HUES64 (cell line): Measurements from ENCODE around the gene TOX2.

Experiments used
- H3K27ac ChIP-seq: 2 replicates; pipeline ENCODE4 v1.7.0; 2013; ENCODE audit warnings: low read depth, low read length, inconsistent platforms
- H3K27me3 ChIP-seq: 2 replicates; pipeline ENCODE4 v1.6.1; 2013; ENCODE audit warnings: mild to moderate bottlenecking, low read length; ENCODE audit not compliant: insufficient read depth
- H3K36me3 ChIP-seq: 2 replicates; pipeline ENCODE4 v1.6.1; 2013; ENCODE audit warnings: mild to moderate bottlenecking, low read length; ENCODE audit not compliant: insufficient read depth
- H3K4me1 ChIP-seq: 2 replicates; pipeline ENCODE4 v1.6.1; 2013; ENCODE audit warnings: mild to moderate bottlenecking, low read length, moderate library complexity; ENCODE audit not compliant: insufficient read depth
- H3K4me3 ChIP-seq: 2 replicates; pipeline ENCODE4 v1.5.1; 2013; ENCODE audit warnings: mild to moderate bottlenecking, low read length, moderate library complexity
- H3K9ac ChIP-seq: 2 replicates; pipeline ENCODE4 v1.6.1; 2013; ENCODE audit warnings: mild to moderate bottlenecking, low read depth, low read length
- H3K9me3 ChIP-seq: 2 replicates; pipeline ENCODE4 v1.6.1; 2013; ENCODE audit warnings: low read depth, low read length; ENCODE audit not compliant: insufficient read depth
- WGBS: fragments of 150-250, 120-280 bp; methylation state at CpG from one replicate; pipeline ENCODE4 v1.1.7; 2013; ENCODE audit warnings: missing lambda C conversion rate; 5-methylcytosine and 5-hydroxymethylcytosine counted together

TOX2 gene

DNA sequence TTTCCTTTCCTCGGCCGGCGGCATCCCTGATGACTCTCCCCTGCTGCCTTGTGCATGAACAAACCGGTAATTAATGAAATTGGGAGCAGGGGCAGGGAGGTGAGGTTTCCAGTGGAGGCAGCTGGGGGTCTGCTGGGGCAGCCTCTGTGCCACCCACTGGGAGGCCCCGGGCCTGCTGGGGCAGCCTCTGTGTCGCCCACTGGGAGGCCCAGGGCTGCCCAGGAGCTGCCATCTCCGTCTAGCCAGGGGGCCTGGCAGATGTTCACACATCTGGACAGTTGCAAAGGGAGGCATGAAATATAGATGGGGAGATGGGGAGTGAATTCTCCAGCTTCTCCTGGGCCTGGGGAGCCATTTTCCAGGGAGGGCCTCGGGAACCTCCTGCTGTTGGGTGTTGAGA is 33.8 kb downstream of the TOX2 start:
- H3K4me3 ChIP-seq: no peak overlapping the region
- no peak overlapping the region for H3K9ac ChIP-seq
- no peaks in the 10 kb centered on the region for H3K4me1 ChIP-seq
- H3K9me3 ChIP-seq: no peaks in the 10 kb centered on the region
- no peaks in the 10 kb centered on the region for H3K27me3 ChIP-seq
- H3K27ac ChIP-seq: no peak overlapping the region
- H3K36me3 ChIP-seq: no peaks in the 10 kb centered on the region
- 88% methylated on average over 8 of the region's 8 CpGs for WGBS

DNA sequence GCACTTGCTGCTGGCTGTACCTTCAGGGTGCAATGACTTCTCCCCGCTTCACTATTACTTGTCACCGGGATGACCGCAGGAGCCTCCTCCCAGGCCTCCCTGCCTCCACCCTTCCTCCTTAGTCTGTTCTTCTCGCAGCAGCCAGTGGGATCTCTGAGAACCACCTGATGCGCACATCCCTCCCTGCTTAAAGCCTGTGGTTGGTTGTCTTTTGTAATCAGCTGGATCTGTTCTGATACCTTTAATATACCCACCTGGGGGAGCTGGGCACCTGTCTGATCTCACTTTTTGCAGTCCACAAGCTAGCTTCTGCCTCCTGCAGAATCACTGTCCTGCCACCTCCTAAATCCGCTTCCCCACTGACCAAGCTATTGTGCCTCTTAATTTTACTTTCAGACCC is 34.6 kb downstream of the TOX2 start:
- peaks cover under 1% of the 10 kb centered on the region; the same call in 1 of the 2 replicates for H3K4me1 ChIP-seq
- no peaks in the 10 kb centered on the region for H3K36me3 ChIP-seq
- H3K4me3 ChIP-seq: no peak overlapping the region
- no peaks in the 10 kb centered on the region for H3K9me3 ChIP-seq
- WGBS: 95% methylated on average over 6 of the region's 6 CpGs
- H3K27ac ChIP-seq: no peak overlapping the region
- H3K9ac ChIP-seq: no peak overlapping the region
- H3K27me3 ChIP-seq: no peaks in the 10 kb centered on the region

- 83% methylated on average over 18 of the region's 18 CpGs for WGBS
- Histone ChIP-seq H3K4me1 (peaks cover 8% of the 10 kb centered on the region; the same call in 1 of the 2 replicates), H3K27me3 (no peaks in the 10 kb centered on the region), H3K4me3 (no peak overlapping the region), H3K27ac (no peak overlapping the region), H3K9ac (no peak overlapping the region), H3K36me3 (no peaks in the 10 kb centered on the region), H3K9me3 (no peaks in the 10 kb centered on the region)
These were observed 35.3 kb downstream of the TOX2 start for GRCh38 chr20:43949741-43950618.

DNA sequence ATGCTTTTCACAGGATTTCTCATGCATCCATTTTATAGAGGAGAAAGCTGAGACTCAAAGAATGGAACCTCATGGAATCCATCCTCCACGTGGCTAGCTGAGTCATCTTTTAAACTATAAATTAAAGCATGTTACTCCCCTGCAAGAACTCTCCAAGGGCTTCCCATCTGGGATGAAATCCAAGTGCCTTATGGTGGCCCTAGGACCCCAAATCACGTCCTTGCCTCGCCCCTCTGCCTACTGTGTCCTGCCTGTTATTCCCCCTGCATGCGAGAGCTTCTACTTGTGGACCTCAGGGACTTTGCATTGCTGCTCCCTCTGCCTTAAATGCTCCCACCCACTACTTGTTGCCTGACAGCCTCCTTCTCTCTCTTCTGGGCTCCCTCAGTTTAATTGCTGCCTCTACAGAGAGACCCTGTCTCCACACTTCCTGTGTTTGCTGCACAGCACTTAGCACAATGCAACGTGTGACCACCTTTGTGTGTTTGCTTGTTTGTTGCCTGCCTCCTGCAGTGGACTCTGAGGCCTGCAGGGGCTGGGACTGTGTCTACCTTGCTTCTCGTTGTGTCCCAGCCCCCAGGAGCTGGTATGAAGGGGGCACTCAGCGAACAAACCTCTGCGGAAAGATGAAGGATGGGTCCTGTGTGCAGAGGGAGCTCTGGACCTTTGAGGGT is 39.4 kb downstream of the TOX2 start:
- Histone ChIP-seq H3K36me3 (no peaks in the 10 kb centered on the region), H3K9ac (no peak overlapping the region), H3K9me3 (no peaks in the 10 kb centered on the region), H3K27me3 (no peaks in the 10 kb centered on the region), H3K4me3 (no peak overlapping the region), H3K4me1 (peaks cover 15% of the 10 kb centered on the region; the same call in 1 of the 2 replicates), H3K27ac (no peak overlapping the region)
- WGBS: 74% methylated on average over 8 of the region's 8 CpGs

- WGBS: 83% methylated on average over 6 of the region's 6 CpGs
- Histone ChIP-seq H3K27me3 (no peaks in the 10 kb centered on the region), H3K27ac (no peak overlapping the region), H3K36me3 (no peaks in the 10 kb centered on the region), H3K9me3 (no peaks in the 10 kb centered on the region), H3K4me1 (peaks cover 15% of the 10 kb centered on the region; the same call in 1 of the 2 replicates), H3K4me3 (no peak overlapping the region), H3K9ac (no peak overlapping the region)
These were observed 40.0 kb downstream of the TOX2 start for GRCh38 chr20:43954704-43955061.

DNA sequence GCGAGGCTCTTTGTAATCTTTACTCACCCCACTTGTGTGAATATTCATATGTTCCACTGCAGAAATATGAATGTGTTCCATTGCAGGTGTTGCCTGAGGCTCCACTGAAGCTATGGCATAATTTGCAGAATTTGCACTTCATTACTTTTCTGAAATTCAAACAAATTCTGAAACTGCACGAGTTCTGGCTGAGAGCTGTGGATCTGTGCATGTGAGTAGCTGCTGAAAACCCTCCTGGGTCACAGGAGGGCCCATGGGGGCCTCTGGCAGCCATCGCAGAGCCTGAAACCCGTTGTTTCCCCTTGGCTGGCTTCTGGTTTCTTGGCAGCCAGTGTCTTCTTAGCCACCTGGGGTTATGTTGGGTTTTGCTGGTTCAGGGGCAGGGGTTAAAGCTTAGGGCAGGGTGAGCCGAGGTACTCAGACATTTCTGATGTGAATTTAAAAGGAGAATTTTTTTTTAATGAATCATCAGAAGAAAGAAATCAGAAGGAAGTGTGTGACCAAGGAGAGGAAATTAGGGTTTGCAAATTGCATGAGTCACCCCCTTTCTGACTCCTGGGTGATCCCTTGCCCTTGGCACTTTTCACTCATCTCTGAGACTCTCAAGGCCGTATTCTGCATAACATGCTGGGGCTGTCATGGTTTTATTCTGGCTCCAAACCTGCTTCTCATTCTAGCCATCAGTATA is 40.6 kb downstream of the TOX2 start:
- peak overlapping the region; percentile 66; the same call in 1 of the 2 replicates for H3K27ac ChIP-seq

GRCh38 chr20:43955750-43956191 is 41.1 kb downstream of the TOX2 start:
- 81% methylated on average over 8 of the region's 8 CpGs for WGBS
- Histone ChIP-seq H3K9ac (no peak overlapping the region), H3K4me1 (peaks cover 20% of the 10 kb centered on the region)

More for the DNA sequence above, 40.6 kb downstream of the TOX2 start:
- Histone ChIP-seq H3K36me3 (no peaks in the 10 kb centered on the region), H3K27me3 (no peaks in the 10 kb centered on the region), H3K4me3 (no peak overlapping the region), H3K9me3 (no peaks in the 10 kb centered on the region), H3K9ac (peak overlapping the region; percentile 51; the same call in 1 of the 2 replicates), H3K4me1 (peaks cover 15% of the 10 kb centered on the region; the same call in 1 of the 2 replicates)
- 57% methylated on average over 6 of the region's 6 CpGs for WGBS

DNA sequence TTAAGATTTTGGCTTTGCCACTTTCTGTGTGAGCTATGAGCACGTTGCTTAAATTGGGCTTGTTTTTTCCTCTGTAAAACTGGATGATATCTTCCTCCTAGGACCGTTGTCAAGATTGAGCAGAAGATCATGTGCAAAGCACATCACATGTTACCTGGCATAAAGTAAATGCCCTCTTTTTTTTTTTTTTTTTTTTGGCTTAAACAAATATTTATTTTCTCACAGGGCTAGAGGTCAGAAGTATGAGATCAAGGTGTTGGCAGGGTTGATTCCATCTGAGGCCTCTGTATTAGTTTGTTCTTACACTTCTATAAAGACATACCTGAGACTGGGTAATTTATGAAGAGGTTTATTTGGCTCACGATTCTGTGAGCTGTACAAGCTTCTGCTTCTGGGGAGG is 42.7 kb downstream of the TOX2 start:
- Histone ChIP-seq H3K36me3 (no peaks in the 10 kb centered on the region), H3K27me3 (no peaks in the 10 kb centered on the region), H3K4me1 (peaks cover 27% of the 10 kb centered on the region), H3K9me3 (no peaks in the 10 kb centered on the region), H3K4me3 (no peak overlapping the region), H3K9ac (no peak overlapping the region), H3K27ac (no peak overlapping the region)
- WGBS: 95% methylated on average over 3 of the region's 3 CpGs

More at GRCh38 chr20:43955750-43956191, 41.1 kb downstream of the TOX2 start:
- no peak overlapping the region for H3K27ac ChIP-seq
- H3K36me3 ChIP-seq: no peaks in the 10 kb centered on the region
- no peaks in the 10 kb centered on the region for H3K27me3 ChIP-seq
- H3K4me3 ChIP-seq: no peak overlapping the region
- no peaks in the 10 kb centered on the region for H3K9me3 ChIP-seq

- H3K36me3 ChIP-seq: no peaks in the 10 kb centered on the region
- H3K27me3 ChIP-seq: no peaks in the 10 kb centered on the region
- no peaks in the 10 kb centered on the region for H3K9me3 ChIP-seq
- no peak overlapping the region for H3K27ac ChIP-seq
- no peak overlapping the region for H3K4me3 ChIP-seq
- peaks cover 27% of the 10 kb centered on the region for H3K4me1 ChIP-seq
- H3K9ac ChIP-seq: no peak overlapping the region
- WGBS: 95% methylated on average over 2 of the region's 2 CpGs
These were observed 44.0 kb downstream of the TOX2 start for GRCh38 chr20:43958626-43959025.

GRCh38 chr20:43959079-43959919 is 44.6 kb downstream of the TOX2 start:
- peaks cover 26% of the 10 kb centered on the region for H3K4me1 ChIP-seq
- H3K9me3 ChIP-seq: no peaks in the 10 kb centered on the region
- no peak overlapping the region for H3K27ac ChIP-seq
- H3K36me3 ChIP-seq: no peaks in the 10 kb centered on the region
- H3K9ac ChIP-seq: no peak overlapping the region
- H3K27me3 ChIP-seq: no peaks in the 10 kb centered on the region
- no peak overlapping the region for H3K4me3 ChIP-seq
- WGBS: 91% methylated on average over 16 of the region's 19 CpGs
